GM21423 (cell line): ENCODE measurements around the gene TM7SF2.

ENCODE experiments used
- ATAC-seq: cut with Tn5 transposase; IDR thresholded peaks from one replicate; pipeline ENCODE4 v1.9.1; 2021; ENCODE audit warnings: mild to moderate bottlenecking, moderate library complexity; ENCODE audit not compliant: unreplicated experiment

The TM7SF2 gene

DNA sequence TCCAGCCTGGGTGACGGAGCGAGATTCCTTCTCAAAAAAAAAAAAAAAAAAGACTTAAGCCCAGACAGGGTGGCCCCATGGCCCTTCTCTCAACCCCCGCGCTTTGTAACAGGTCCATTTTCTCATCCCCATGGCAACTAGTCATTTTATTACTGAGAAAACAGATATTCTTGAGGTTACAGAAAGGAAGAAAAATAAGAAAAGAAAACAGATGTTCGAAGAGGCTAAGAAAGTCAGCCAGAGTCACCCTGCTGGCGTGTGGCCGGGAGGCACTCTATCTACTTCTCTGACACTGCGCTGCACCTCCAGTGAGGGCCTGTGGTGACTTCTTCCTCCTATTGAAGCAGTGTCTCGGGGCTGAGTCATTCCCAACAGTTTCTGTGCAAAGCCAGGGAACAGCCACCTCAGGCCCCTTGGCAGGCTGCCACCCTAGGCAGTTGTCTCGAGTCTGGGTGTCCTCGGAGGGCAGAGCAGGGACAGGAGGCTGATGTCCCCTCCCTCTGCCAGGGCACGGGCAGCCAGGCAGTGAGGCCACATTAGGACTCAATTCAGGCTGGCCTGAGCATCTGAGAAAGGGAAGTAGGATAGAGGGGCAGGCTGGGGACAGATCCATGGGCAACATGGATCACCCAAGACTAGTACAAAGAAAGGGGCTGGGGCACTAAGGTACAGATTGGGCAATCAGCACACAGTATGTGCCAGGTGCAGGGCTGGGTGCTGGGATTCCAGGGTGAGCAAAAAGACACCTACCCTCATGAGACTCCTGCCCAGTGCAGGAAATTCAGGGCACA, 39.0 kb downstream of the TM7SF2 start:
- no peak for ATAC-seq

DNA sequence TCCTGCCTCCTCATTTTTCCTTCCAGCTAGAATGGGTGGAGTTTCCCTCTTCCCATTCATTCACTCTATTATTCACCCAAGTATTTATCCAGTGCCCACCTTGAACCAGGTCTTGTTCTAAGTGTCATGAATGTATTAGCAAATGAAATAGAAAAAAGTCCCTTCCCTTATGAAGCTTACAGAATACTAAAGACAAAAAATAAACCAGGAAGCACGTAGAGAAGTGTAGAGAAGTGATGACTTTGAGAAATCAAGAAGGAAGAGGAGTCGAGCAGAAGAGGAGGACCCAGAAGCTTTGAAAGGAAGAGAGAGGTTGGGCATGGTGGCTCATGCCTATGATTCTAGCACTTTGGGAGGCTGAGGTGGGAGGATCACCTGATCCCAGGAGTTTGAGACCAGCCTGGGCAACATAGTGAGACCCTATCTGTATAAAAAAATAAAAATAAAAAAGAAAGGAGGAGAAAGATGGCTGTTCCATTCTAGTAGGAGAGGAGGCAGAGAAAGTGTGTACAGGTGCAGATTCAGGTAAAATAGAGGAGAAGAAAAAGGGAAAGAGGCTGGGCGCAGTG, 39.7 kb downstream of the TM7SF2 start:
- no peak for ATAC-seq

DNA sequence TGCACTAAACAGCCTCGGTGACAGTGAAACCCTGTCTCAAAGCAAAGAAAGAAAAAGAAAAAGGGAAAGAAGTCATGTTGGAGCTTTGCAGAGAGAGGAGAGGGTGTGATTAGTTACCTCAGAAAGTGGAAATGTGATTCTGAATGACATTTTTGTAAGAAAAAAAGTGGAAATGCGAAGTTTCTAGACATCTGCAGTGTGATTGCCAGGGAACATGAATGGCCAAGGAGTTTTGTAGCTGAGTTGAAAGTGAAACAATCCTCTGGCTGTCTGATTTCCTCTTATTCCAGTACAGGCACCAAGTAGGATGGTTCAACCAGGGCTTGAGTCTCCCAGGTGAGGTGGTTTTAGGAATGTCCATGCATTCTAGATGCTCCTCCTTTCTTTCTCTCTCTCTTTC, 40.5 kb downstream of the TM7SF2 start:
- ATAC-seq, result no peak

DNA sequence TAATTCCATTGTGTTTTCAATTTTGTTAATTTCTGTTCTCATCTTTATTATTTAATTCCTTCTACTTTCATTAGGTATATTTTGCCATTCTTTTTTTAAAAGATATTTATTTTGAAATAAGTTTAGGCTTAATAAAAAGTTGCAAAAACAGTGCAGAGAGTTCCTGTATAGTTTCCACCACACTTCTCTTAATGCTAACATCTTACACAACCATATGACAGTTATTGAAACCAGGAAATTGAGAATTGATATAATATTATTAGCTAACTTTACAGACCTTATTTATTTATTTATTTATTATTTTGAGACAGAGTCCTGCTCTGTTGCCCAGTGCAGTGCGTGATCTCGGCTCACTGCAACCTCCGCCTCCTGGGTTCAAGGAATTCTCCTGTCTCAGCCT, 44.6 kb downstream of the TM7SF2 start:
- ATAC-seq, result no peak

DNA sequence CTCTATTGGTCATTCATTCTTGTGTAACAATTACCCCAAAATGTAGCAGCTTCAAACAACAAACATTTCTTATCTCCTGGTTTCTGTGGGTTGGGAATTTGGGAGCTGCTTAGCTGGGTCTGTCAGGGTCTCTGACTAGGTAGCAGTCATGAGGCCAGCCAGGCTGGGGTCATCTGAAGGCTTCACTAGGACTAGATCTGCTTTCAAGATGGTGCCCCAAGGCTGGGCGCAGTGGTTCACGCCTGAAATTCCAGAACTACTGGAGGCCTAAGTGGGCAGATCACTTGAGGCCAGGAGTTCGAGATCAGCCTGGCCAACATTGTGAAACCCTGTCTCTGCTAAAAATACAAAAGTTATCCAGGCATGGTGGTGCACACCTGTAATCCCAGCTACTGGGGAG, 45.3 kb downstream of the TM7SF2 start:
- no peak for ATAC-seq

DNA sequence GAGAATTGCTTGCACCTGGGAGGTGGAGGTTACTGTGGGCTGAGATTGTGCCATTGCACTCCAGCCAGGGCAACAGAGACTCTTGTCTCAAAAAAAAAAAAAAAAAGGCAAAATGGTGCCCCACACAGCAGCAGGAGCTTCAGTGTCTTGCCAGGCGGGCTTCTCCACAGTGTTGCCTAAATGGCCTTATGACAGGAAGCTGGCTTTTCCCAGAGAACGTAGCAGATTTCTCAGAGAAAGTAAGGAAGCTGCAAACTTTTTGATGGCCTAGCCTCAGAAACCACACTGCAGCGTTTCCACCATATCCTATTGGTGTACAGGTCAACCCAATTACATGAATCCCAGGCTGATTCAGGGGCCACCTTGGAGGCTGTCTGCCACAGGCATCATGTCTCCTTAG, 45.7 kb downstream of the TM7SF2 start:
- no peak for ATAC-seq

DNA sequence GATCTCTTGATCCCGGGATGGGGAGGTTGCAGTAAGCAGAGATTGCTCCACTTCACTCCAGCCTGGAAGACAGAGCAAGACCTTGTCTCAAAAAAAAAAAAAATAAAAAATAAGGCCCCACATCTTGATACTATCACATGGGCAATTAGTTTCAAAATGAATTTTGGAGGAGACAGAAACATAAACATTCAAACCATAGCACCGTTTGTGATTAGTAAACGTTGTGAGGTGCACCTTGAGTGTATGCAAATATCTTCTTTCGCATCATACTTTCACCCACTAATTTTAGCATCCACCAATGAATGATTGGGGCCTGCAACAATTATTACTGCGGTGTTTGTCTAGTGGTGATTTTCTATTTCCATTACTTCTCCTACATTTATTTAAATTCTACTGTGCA, 47.3 kb downstream of the TM7SF2 start:
- no peak for ATAC-seq

DNA sequence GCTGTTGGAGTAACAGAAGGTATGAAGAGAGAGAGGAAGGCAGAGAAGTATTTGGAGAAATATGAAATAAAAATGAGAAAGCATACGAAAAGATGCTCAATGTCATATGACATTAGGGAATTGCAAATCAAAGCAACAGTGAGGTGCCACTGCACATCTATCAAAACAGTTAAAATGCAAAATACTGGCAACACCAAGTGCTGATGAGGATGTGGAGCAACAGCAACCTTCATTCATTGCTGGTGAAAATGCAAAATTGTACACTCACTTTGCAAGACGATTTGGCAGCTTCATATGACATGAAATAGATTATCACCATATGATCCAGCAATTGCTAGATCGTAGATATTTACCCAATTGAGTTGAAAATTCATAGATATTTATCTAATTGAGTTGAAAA, 49.0 kb downstream of the TM7SF2 start:
- no peak for ATAC-seq

DNA sequence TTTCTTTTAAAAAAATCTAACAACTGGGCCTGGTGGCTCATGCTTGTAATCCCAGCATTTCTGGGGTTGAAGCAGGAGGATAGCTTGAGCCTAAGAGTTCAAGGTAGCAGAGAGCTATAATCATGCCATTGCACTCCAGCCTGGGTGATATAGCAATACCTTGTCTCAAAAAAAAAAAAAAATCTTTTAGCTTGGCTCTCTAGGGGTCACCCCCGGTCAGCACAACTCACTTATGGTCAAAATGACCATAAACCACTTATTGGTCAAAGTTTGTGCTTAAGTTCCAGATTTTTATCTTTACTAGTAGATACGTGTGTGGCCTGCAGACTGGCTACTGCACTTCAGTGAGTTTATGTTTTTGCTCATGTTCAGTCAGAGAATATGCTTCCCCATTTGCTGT, 52.0 kb downstream of the TM7SF2 start:
- no peak for ATAC-seq
